ENCODE measurements around the gene CENATAC. TPM values are rescaled to one million over a fixed set of nuclear protein-coding genes. Genes with fewer than 3 reads are reported as not detected.
"Not testable (repeated sequence)": the region's sequence is repeated elsewhere in the genome, so short reads cannot be mapped to it uniquely, and the experiment has no call there.

The CENATAC gene
- total RNA-seq, 1 donor: 37.6 TPM

GRCh38 chr11:119055901-119056300, 58.0 kb downstream of the CENATAC start:
- peak overlapping the region; percentile 77 for H2AFZ ChIP-seq (ENCODE audit: low read length)
- peaks cover 31% of the 10 kb centered on the region for H3K79me2 ChIP-seq (ENCODE audit: insufficient read depth, low read length)

GRCh38 chr11:119056421-119056999, 58.6 kb downstream of the CENATAC start:
- TF ChIP-seq CTCF (IDR thresholded peaks at IDR 0.05; ENCODE audit: extremely low read depth, low read depth, low read length): no peak
- Histone ChIP-seq H3K9me3 (ENCODE audit: low read depth, low read length) (no peaks in the 10 kb centered on the region), H3K4me1 (ENCODE audit: insufficient read depth, low read length) (peaks cover 18% of the 10 kb centered on the region), H3K27ac (ENCODE audit: low read depth, low read length) (peak overlapping the region; percentile 77), H3K4me2 (ENCODE audit: insufficient read depth, low read length) (peak overlapping the region; percentile 95), H4K20me1 (ENCODE audit: insufficient read depth, low read length) (peaks cover 21% of the 10 kb centered on the region), H3K4me3 (ENCODE audit: insufficient read depth, low read length) (peak overlapping the region; percentile 94), H2AFZ (ENCODE audit: low read length) (peak overlapping the region; percentile 77), H3K27me3 (ENCODE audit: insufficient read depth, low read length) (no peaks in the 10 kb centered on the region), H3K36me3 (ENCODE audit: insufficient read depth, low read length) (peaks cover 39% of the 10 kb centered on the region), H3K79me2 (ENCODE audit: insufficient read depth, low read length) (peaks cover 31% of the 10 kb centered on the region)
- DNase-seq (ENCODE audit: insufficient read length, low spot score, missing footprints): peak; percentile 85

More at GRCh38 chr11:119055901-119056300, 58.0 kb downstream of the CENATAC start:
- Histone ChIP-seq H3K4me1 (ENCODE audit: insufficient read depth, low read length) (peaks cover 18% of the 10 kb centered on the region), H3K27ac (ENCODE audit: low read depth, low read length) (peak overlapping the region; percentile 77), H3K4me2 (ENCODE audit: insufficient read depth, low read length) (peak overlapping the region; percentile 95), H3K9me3 (ENCODE audit: low read depth, low read length) (no peaks in the 10 kb centered on the region), H3K27me3 (ENCODE audit: insufficient read depth, low read length) (no peaks in the 10 kb centered on the region), H3K36me3 (ENCODE audit: insufficient read depth, low read length) (peaks cover 44% of the 10 kb centered on the region), H4K20me1 (ENCODE audit: insufficient read depth, low read length) (peaks cover 21% of the 10 kb centered on the region), H3K4me3 (ENCODE audit: insufficient read depth, low read length) (peak overlapping the region; percentile 94)
- DNase-seq (ENCODE audit: insufficient read length, low spot score, missing footprints): peak; percentile 92
- peak; percentile 39 for TF ChIP-seq CTCF (IDR thresholded peaks at IDR 0.05; ENCODE audit: extremely low read depth, low read depth, low read length)

- H3K9me3 ChIP-seq (ENCODE audit: low read depth, low read length): no peaks in the 10 kb centered on the region
- peaks cover 18% of the 10 kb centered on the region for H3K4me1 ChIP-seq (ENCODE audit: insufficient read depth, low read length)
- TF ChIP-seq CTCF (IDR thresholded peaks at IDR 0.05; ENCODE audit: extremely low read depth, low read depth, low read length): no peak
- DNase-seq (ENCODE audit: insufficient read length, low spot score, missing footprints): peak; percentile 100
- H3K27ac ChIP-seq (ENCODE audit: low read depth, low read length): peak within 1 kb of the TSS; percentile 82
- H3K79me2 ChIP-seq (ENCODE audit: insufficient read depth, low read length): peaks cover 31% of the 10 kb centered on the region
- H4K20me1 ChIP-seq (ENCODE audit: insufficient read depth, low read length): peaks cover 15% of the 10 kb centered on the region
- H3K4me3 ChIP-seq (ENCODE audit: insufficient read depth, low read length): peak within 1 kb of the TSS; percentile 94
- no peaks in the 10 kb centered on the region for H3K27me3 ChIP-seq (ENCODE audit: insufficient read depth, low read length)
- peak within 1 kb of the TSS; percentile 93 for H2AFZ ChIP-seq (ENCODE audit: low read length)
- peaks cover 32% of the 10 kb centered on the region for H3K36me3 ChIP-seq (ENCODE audit: insufficient read depth, low read length)
- H3K4me2 ChIP-seq (ENCODE audit: insufficient read depth, low read length): peak within 1 kb of the TSS; percentile 97
These were observed 59.2 kb downstream of the CENATAC start, which contains the start of gene HYOU1 for GRCh38 chr11:119057000-119057769. HYOU1 (minus strand) TSS chr11:119057205; CDS start chr11:119056160, 1,045 bp downstream.

DNA sequence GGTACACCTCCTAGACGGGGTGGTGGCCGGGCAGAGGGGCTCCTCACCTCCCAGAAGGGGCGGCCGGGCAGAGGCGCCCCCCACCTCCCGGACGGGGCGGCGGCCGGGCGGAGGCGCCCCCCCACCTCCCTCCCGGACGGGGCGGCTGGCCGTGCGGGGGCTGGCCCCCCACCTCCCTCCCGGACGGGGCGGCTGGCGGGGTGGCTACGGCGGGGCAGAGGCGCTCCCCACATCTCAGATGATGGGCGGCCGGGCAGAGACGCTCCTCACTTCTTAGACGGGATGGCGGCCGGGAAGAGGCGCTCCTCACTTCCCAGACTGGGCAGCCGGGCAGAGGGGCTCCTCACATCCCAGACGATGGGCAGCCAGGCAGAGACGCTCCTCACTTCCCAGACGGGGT, 61.2 kb downstream of the CENATAC start:
- DNase-seq (ENCODE audit: insufficient read length, low spot score, missing footprints); H3K4me3 ChIP-seq (ENCODE audit: insufficient read depth, low read length); H3K27me3 ChIP-seq (ENCODE audit: insufficient read depth, low read length); H3K4me2 ChIP-seq (ENCODE audit: insufficient read depth, low read length); H3K27ac ChIP-seq (ENCODE audit: low read depth, low read length); H3K9me3 ChIP-seq (ENCODE audit: low read depth, low read length); H2AFZ ChIP-seq (ENCODE audit: low read length): not testable (repeated sequence)
- H3K4me1 ChIP-seq (ENCODE audit: insufficient read depth, low read length): peaks cover 26% of the 10 kb centered on the region
- peaks cover 13% of the 10 kb centered on the region for H3K36me3 ChIP-seq (ENCODE audit: insufficient read depth, low read length)
- H4K20me1 ChIP-seq (ENCODE audit: insufficient read depth, low read length): peaks cover 11% of the 10 kb centered on the region
- peaks cover 34% of the 10 kb centered on the region for H3K79me2 ChIP-seq (ENCODE audit: insufficient read depth, low read length)
